Renal pelvis (tissue), 4 donors: ENCODE results near the gene CAGE1. TPM values are rescaled to one million over a fixed set of nuclear protein-coding genes. Genes with fewer than 3 reads are reported as not detected.
"Not testable (repeated sequence)": the region's sequence is repeated elsewhere in the genome, so short reads cannot be mapped to it uniquely, and the experiment has no call there.

Source experiments
- DNase-seq: peaks from one replicate; pipeline ENCODE4 v3.0.0-alpha.2; 2013
- polyA plus RNA-seq, 3 donors: library from polyadenylated mRNA; unstranded; fragments of 120-200 nt; gene quantifications; one replicate each; pipeline ENCODE4 v1.2.1, GENCODE V29; 2013; ENCODE audit not compliant: insufficient read length in 3 of 3

Gene CAGE1
- polyA plus RNA-seq, 3 donors, result 0.06 to 0.12 (median 0.10) TPM

GRCh38 chr6:7341271-7341670, 48.3 kb downstream of the CAGE1 start:
- DNase-seq, result no peak

- not testable (repeated sequence) for DNase-seq
Observed at GRCh38 chr6:7339007-7339732, 50.4 kb downstream of the CAGE1 start.

- DNase-seq, result no peak
Observed at GRCh38 chr6:7338031-7338430, 51.5 kb downstream of the CAGE1 start.

GRCh38 chr6:7335519-7335918, 54.0 kb downstream of the CAGE1 start:
- no peak for DNase-seq

- no peak for DNase-seq
Observed at GRCh38 chr6:7334685-7335084, 54.9 kb downstream of the CAGE1 start.

GRCh38 chr6:7332090-7332745, 57.3 kb downstream of the CAGE1 start:
- DNase-seq, result no peak

GRCh38 chr6:7331452-7331851, 58.1 kb downstream of the CAGE1 start:
- DNase-seq, result no peak

GRCh38 chr6:7328243-7328642, 61.3 kb downstream of the CAGE1 start:
- DNase-seq, result no peak

GRCh38 chr6:7325750-7326149, 63.8 kb downstream of the CAGE1 start:
- DNase-seq, result no peak

GRCh38 chr6:7324520-7324919, 65.0 kb downstream of the CAGE1 start:
- no peak for DNase-seq

GRCh38 chr6:7323074-7323473, 66.5 kb downstream of the CAGE1 start:
- no peak for DNase-seq

- DNase-seq, result not testable (repeated sequence)
Observed at GRCh38 chr6:7321866-7322265, 67.7 kb downstream of the CAGE1 start.

- DNase-seq, result not testable (repeated sequence)
Observed at GRCh38 chr6:7319406-7319805, 70.1 kb downstream of the CAGE1 start.

- no peak for DNase-seq
Observed at GRCh38 chr6:7317538-7317937, 72.0 kb downstream of the CAGE1 start.

GRCh38 chr6:7316658-7317533, 72.6 kb downstream of the CAGE1 start:
- no peak for DNase-seq

GRCh38 chr6:7315948-7316365, 73.6 kb downstream of the CAGE1 start:
- no peak for DNase-seq

GRCh38 chr6:7315087-7315947, 74.2 kb downstream of the CAGE1 start:
- not testable (repeated sequence) for DNase-seq

- DNase-seq, result no peak
Observed at GRCh38 chr6:7314414-7314813, 75.1 kb downstream of the CAGE1 start.

GRCh38 chr6:7313505-7314165, 75.9 kb downstream of the CAGE1 start:
- DNase-seq, result no peak

GRCh38 chr6:7312616-7313504, 76.7 kb downstream of the CAGE1 start, which contains the start of gene SSR1:
Gene SSR1, minus strand, starts transcription at chr6:7313199. Its CDS starts 79 bp downstream, at chr6:7313120.
- peak; percentile 97 for DNase-seq
